NCI-H226 (cell line): ENCODE data around the gene B4GAT1.
"Not testable (repeated sequence)": the region's sequence is repeated elsewhere in the genome, so short reads cannot be mapped to it uniquely, and the experiment has no call there.

Experiments
- DNase-seq: peaks from one replicate; pipeline ENCODE4 v3.0.0-alpha.2; 2015

The B4GAT1 gene

DNA sequence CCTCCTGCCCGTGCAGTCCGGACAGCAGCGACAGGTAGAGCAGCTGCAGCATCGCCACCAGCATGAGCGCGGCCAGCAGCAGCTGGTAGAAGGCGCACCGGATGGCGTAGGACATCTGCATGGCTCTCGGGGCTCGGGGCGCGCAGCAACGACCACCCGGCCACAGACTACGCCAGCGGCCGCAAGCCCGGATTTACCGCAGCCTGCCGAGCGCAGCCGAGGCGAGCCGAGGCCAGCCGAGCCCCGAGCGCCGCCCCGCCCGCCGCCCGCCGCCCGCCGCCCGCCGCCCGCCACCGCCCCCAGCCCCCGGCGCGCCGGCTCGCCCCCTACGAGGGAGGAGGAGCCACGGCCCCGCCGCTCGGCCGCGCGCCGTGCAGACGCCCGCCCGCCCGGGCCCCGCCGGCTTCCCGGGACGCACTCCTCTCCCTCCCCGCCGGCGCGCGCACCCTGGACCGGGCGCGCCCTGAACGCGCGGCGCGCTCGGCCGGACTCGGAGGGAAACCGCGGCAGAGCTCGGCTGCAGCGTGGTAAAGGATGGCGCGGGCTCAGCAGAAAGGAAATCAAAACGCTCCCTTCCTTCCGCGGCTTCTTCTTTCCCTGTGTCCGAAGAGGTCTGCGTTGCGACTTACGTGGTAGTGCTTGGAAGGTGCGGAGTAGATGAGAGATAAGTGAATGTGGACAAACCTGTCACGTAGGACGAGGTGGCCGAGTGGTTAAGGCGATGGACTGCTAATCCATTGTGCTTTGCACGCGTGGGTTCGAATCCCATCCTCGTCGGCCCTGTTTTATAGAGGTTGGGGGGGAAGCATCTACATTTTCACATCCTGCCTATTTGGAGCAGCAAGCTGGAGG, at the start of gene B4GAT1:
Gene B4GAT1 (minus strand): TSS at position 205 of the 852 bp plus-strand sequence. CDS start 84 bp downstream, at position 121.
- peak; percentile 78 for DNase-seq

DNA sequence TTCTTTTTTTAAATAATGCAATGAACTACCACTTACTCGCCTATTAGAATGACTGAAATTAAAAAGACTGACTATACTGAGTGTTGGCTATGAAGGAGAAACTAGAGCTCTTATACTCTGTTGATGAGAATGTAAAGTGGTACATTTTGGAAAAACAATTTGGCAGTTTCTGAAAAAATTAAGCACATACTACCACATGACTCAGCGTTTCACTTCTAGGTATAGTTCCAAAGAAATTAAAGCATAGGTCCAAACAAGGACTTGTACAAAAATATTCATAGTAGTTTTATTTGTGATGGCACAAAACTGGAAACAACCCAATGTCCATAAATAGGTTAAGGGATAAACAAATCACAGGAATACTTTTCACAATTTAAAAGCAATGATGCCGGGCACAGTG, 46.5 kb upstream of the B4GAT1 start:
- no peak for DNase-seq

DNA sequence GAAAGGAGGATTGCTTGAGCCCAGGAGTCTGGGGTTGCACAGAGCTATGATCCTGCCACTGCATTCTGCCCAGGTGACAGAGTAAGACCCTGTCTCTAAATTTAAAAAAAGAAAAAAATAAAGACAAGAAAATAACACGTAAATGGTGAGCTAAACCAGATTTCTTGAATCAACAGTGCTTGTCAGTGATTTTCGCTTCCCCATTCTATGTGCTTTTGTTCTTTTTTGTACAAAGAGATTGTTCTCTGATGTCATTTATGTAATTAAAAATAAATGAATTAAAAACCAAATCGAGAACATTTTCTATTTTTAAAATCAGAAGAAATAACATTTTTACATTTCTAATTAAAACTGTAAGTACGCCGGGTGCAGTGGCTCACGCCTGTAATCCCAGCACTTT, 43.9 kb upstream of the B4GAT1 start:
- DNase-seq = no peak

DNA sequence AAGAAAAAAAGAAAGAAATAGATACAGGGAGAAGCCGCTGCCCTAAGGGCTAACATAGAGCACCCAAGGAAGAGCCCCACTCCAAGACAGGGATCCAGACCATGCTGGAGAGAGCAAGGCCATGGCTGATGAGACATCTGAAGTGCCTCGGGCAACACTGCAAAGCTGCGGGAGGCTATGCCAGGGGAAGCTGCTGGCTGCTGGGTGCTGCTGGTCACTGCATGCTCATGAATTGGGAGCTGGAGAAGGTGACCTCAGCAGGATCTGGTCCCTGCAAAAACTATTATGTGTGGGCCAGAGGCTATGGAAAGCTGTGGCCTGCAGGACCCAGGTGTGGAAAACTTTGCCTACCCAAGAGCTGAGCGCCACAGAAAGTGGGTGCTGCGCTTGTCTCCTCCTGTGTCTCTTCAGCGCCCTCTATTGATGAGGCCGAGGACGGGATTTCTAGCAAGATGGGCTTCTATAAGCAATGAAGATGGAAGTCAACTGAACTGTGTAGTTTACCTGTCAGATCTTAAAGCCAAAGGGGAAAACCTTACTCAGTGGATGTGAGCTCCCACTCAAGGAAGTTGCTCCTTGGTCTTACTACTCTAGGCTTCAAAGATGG, 41.5 kb upstream of the B4GAT1 start:
- DNase-seq = peak; percentile 61

DNA sequence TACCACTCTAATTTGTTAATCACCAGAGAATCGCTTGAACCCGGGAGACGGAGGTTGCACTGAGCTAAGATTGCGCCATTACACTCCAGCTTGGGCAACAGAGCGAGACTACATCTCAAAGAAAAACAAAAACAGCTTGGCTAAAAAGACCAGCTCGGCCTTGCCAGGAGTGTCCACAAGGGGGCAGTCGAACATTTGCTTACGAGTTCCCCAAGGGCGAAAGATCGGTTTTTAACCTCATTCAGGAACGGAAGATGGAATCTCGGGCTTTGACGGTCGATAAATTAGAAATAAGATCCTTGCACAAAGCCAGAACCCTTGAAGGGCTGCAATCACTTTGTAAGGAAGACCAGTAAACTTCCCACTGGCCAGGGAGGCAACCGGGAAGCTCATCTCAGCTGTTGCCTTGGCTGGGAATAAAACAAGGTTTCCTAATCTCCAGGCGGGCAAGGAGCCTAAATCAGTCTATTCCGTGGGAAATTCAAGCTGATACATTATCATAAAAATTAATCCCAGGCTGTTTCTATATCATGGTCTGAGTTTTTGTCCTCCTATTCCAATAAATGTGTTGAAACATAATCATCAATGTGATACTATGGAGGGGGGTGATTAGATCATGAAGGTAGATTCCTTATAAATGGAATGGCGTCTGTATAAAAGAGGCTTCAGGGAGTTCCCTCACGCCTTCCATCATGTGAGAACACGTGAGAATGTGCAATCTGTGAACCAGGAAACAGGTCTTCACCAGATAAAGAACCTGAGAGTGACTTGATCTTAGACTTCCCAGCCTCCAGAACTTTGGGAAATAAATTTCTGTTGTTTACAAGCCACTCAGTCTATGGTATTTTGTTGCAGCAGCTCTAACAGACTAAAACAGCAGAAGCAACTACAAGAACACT, 39.0 kb upstream of the B4GAT1 start:
- DNase-seq = peak; percentile 63

DNA sequence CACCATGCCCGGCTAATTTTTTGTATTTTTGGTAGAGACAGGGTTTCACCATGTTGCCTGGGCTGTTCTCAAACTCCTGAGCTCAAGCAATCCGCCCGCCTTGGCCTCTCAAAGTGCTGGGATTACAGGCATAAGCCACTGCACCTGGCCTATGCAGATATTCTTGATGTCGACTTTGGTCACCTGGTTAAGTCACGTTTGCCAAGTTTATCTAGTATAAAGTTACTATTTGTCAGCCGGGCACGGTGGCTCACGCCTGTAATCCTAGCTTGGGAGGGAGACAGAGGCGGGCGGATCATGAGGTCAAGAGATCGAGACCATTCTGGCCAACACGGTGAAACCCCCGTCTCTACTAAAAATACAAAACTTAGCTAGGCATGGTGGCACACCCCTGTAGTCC, 36.9 kb upstream of the B4GAT1 start:
- not testable (repeated sequence) for DNase-seq

DNA sequence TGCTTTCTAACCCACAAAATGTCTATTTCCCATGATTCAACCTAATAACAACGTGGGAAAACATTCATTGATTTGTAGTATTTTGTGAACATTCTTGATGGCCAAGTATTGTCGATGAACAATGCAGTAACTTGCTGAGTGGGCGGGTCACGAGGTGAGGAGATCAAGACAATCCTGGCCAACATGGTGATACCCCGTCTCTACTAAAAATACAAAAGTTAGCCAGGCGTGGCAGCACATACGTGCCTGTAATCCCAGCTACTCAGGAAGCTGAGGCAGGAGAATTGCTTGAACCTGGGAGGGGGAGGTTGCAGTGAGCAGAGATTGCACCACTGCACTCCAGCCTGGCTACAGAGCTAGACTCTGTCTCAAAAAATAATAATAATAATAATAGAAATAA, 32.8 kb upstream of the B4GAT1 start:
- not testable (repeated sequence) for DNase-seq

DNA sequence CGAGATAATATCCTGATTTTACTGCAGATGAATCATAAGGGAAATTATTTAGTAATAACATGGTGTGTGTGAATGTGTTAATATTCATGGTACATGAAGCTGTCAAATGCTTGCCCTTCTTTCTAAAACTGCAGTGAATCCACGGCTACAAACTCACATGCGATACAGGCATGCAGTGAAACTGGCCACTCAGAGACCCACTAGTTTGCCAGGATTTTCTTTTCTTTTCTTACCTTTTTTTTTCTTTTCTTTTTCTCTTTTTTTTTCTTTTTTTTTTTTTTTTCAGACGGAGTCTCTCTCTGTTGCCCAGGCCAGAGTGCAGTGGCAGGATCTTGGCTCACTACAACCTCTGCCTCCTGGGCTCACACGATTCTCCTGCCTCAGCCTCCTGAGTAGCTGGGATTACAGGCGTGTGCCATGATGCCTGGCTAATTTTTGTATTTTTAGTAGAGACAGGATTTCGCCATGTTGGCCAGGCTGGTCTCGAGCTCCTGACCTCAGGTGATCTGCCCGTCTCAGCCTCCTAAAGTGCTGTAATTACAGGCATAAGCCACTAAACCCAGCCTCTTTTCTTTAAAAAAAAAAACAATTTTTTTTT, 26.4 kb upstream of the B4GAT1 start:
- DNase-seq = not testable (repeated sequence)

DNA sequence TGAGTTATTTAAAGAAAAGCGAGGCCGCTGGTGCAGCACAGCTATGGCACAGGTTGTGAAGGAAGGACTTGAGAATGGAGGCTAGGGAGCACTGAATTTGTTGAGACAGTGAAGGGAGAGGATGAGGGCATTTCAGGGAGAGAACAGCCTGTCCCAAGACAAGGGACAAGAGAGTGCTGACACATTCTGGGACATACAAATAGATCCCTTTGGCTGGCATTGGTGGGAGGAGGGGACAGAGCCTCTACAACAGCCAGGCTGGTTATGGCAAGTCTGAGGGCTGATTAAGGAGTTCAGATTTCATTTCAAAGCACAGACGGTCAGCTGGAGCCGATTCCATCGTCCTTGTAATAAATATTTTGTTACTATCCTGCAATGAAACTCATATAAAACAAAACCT, 25.8 kb upstream of the B4GAT1 start:
- no peak for DNase-seq

DNA sequence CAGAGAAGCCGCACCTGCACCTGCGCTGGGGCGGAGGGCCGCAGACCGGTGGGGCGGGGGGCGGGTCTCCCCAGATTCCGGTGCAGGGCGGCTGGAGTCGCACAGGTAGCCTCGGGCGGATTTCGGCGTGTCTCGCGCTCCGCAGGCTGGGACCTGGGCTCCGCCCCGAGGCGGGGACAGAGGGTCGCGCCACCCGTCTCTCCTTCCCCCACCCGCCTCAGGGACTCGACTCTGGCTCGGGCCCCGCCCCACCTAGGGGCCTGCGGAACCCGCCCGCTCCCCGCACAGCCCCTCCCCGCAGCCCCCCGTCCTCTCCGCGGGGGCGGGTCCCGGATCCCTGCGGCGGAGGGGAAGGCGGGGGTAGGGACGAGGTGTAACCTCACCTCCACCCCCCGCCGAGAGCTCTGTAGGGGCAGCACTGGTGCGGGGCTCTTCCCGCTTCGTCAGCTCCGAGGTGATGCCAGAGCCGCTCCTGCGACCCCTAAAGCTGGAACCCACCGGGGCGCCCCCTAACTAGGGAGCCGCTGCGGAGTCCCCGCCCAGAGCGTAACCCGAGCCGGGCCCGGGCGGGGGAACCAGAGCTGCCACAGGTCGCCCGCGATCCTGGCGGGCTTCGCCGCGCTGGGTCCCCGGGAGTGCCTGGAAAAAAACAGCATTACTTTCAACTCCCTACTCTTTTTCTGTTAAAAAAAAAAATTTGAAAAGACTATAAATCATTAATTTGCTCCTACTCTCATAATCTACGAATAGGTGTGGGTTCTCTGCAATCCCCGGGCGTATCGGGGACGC, 24.4 kb upstream of the B4GAT1 start, which contains the start of gene SLC29A2:
Gene SLC29A2 (minus strand): TSS at position 134 of the 789 bp plus-strand sequence. CDS start 169 bp downstream, outside the sequence.
- DNase-seq = peak; percentile 9

DNA sequence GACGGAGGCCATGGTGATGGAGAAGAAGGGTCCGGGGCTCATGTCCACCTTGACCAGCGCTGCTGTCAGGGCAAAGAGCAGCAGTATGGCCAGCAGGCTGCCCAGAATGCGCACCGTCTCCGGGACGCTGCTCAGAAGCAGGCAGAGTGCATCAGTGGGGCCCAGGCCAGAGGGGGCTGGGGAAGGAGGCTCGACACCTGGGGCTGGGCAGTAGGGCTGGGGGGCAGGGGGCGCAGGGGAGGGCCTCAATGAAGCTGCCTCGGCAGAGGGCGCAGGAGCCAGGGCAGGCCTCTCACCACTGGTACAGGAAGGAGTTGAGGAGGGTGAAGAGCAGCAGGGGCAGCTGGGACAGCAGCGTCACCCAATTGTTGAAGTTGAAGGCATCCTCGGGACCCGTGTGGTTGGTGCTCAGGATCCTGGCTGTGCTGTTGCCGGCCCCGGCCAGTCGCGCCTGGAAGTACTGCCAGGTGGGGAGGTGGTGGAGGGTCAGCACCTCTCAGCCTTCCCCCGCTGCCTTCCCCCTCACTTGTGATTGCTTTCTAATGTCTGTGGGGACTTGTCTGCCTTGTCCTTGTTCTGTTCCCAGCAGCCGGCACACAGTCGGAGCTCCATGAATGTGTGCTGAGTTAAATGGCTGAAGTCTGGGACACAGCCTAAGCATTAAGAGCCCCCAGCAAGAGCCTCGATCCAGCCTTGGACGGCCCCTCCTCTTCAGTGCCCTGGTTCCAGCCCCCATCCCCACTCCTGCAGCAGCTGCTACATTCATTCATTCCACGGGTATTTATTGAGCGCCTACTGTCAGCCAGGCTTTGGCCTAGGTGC, 21.9 kb upstream of the B4GAT1 start:
- no peak for DNase-seq

DNA sequence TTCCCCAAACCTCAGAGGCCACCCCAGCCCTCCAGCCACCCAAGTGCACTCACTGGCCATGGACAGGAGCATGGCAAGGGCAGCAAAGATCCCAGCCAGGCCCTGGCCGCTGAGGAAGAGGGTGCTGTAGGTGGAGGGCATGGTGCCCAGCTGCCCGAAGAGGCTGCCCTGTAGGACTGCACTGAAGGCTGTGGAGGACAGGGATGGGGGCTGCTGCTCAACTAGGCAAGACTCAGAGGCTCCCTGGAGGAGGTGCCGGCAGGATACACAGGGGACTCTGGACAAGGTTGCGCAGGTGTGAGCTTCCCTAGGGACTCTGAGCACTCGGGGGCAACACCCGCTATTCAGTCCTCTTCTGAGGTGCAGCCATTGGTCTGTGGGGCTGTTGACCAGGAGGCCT, 21.1 kb upstream of the B4GAT1 start:
- DNase-seq = no peak

DNA sequence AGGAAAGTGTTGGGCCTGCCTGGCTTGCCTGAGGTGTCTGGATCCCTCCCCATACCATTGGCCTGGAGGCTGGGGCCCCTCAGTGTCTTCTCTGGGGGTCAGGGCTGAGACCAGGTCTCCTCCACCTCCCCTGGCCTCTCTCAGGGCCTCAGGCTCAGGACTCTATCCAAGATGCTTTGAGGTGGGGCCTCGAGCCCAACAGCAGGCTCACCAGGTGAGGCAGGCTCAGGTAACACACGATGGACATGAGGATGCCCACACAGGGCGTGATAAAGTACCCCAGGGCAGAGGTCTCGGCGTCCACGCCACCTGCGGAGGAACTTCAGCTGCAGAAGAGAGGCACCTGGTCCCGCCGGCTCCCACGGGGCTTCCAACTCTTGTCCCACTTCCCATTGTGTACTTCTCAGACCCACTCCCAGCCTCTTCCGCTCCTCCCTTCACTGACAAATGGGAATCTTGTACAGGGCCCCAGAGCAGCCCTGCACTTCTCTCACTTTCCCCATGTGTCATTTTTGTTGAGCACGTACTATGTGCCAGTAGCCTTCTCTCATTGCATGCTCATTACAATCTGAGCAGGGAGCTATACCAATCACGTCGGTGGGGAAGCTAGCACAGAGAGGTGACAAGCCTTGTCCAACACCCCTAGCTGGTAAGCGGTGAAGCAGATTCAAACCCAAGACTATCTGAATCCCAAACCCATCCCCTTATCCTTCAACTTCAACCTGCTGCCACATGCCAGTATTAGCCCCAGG, 20.3 kb upstream of the B4GAT1 start:
- DNase-seq = no peak

DNA sequence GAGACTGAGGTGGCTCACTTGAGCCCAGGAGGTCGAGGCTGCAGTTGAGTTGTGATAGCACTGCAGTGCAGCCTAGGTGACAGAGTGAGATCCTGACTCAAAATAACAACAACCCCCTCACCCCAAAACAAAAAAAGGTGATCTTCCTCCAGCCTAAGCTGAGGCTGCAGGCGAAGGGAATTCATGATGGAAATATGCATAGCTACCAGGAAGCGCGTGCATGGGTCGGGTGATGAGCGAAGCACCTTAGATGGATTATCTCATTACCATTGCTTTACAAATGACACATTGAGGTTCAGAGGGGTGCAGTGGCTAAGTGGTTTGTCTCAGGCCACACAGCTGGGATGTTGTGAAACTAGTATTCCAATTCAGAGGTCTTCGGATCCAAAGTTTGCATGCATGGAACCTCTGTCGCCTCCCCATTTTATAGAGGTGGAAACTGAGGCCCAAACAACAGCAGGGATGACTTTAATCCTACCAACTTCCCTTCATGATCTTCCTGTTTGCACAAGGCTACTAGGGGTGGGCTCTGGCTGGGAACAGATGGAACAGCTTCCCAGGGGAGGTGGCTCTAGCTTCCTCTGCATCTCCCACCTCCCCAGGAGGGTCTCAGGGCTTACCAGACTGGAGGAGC, 19.5 kb upstream of the B4GAT1 start:
- DNase-seq = no peak

DNA sequence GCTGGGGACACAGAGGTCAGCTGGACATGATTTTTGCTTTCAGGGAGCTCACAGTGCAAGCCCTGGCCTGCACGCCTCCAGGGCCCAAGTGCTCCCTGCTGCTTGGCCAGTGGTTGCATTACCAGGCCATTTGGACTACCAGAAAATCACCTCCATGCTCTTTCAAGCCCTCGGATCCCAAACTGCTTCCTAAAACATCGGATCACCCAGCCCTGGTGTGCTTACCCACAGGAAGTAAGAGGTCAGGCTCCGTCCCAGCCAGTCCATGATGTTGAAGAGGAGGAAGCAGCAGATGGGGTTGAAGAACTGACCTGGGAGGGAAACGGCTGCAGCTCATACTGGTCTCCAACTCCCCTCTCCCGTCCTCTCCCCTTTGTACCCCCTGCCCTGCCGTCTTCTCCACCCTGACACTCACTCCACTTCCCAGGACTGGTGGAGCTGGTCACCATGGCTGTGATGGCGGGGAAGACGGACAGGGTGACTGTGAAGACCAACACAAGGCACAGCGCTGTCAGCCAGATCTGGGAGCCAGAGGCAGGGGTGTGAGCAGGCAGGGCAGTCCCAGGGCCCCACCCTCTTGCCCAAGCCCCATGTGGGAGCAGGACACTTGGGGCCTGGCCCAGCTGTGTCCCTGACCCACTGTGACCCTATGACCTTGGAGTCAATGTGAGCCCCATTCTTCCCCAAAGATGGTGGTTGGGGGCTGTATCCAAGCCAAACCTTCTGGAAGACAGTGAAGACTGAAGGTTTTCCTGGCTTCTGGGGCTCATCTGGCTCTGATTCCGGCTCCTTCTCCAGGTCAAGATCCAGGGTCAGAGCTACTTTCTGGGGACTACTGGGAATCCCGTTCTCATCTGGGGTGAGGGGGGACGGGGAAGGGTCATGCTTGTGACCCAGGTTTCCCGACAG, 18.5 kb upstream of the B4GAT1 start:
- no peak for DNase-seq

DNA sequence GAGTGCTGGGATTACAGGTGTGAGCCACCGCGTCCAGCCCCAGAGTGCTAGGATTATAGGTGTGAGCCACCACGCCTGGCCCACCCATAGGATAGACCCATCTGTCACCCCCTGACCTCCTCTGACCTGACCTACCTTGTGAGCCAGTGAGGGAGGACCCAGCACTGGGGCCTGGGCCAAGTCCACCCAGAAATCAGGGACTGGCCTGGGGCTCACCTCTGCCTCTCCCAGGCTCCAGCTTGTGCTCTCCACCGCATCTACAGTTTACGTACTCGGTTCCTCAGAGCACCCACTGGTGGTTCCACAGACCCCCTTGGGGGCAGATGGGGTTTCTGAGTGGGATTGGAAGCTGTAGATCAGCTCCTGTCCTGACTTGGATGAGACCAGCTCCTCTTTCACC, 17.7 kb upstream of the B4GAT1 start:
- DNase-seq = no peak

DNA sequence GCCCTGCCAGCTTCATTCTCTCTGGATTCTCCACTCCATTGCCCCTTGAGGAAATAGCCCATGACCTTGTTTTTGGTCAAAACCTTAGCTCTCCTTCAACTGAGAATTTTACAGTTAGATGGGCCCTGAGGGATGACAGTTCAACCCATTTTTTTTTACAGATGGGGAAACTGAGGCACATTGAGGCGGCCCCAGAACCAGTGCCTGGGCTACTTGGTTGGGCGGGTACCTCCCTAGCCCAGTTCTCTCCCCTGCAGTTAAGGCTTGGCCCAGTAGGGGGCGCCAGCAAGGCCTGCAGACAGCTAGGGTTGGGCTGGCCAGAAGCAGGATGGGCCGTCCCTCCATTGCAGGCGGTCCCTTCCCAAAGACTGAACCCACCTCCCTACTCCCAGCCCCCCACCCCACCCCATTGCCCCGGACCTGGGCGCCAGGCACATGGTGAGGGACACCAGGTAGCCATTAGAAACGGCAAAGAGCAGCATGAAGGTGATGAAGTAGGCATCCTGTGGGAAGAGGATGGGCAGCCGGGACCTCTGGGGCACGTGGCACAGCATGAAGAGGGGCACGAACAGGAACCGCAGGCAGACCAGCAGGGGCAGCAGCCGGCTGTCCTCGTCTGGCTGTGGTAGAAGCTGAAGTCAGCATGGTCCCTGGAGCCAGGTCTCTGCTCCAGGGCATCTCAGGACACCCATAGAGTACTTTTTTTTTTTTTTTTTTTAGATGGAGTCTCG, 16.5 kb upstream of the B4GAT1 start:
- no peak for DNase-seq

DNA sequence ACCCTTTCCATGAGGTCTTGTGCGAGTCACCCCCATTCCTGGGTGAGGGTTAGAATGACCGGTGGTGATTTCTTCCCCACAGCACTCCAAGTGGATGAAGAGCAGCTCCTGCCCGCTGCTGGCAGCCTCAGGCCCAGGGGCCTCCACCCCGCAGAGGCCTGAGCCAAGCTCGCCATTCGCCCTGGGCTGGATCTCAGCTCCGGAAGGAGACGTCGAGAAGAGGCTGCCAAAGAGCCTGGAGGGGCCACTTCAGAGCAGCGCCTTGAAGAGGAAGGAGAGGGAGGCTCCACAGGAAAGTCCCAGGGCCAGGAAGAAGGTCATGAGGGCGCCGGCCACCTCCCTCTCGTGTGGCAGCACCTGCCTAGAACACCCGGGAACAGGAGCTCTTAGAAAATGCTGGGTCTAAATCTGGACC, 15.8 kb upstream of the B4GAT1 start:
- no peak for DNase-seq
